ENCODE data around the gene VRK1.

Gene VRK1

GRCh38 chr14:96888593-96888992, 91.4 kb downstream of the VRK1 start:
- no peak for DNase-seq

GRCh38 chr14:96889091-96889490, 91.9 kb downstream of the VRK1 start:
- DNase-seq, result no peak

GRCh38 chr14:96893966-96894622, 96.9 kb downstream of the VRK1 start:
- no peak for DNase-seq

GRCh38 chr14:96894966-96895365, 97.8 kb downstream of the VRK1 start:
- DNase-seq, result no peak

GRCh38 chr14:96895658-96896271, 98.6 kb downstream of the VRK1 start:
- DNase-seq, result no peak

- no peak for DNase-seq
Measured at GRCh38 chr14:96897184-96897583, 100.0 kb downstream of the VRK1 start.

- DNase-seq, result no peak
Measured at GRCh38 chr14:96901227-96901626, 104.0 kb downstream of the VRK1 start.

- DNase-seq, result no peak
Measured at GRCh38 chr14:96902004-96902403, 104.8 kb downstream of the VRK1 start.

GRCh38 chr14:96903444-96904023, 106.4 kb downstream of the VRK1 start:
- no peak for DNase-seq

- DNase-seq, result no peak
Measured at GRCh38 chr14:96904201-96904600, 107.0 kb downstream of the VRK1 start.

- DNase-seq, result no peak
Measured at GRCh38 chr14:96905065-96905464, 107.9 kb downstream of the VRK1 start.

GRCh38 chr14:96905825-96906224, 108.6 kb downstream of the VRK1 start:
- DNase-seq, result peak; percentile 94

GRCh38 chr14:96906434-96906833, 109.3 kb downstream of the VRK1 start:
- no peak for DNase-seq

GRCh38 chr14:96909841-96910364, 112.7 kb downstream of the VRK1 start:
- no peak for DNase-seq

GRCh38 chr14:96911499-96912149, 114.4 kb downstream of the VRK1 start:
- DNase-seq, result no peak

- DNase-seq, result no peak
Measured at GRCh38 chr14:96914571-96915128, 117.5 kb downstream of the VRK1 start.

GRCh38 chr14:96915478-96915877, 118.3 kb downstream of the VRK1 start:
- no peak for DNase-seq

- no peak for DNase-seq
Measured at GRCh38 chr14:96916751-96917150, 119.6 kb downstream of the VRK1 start.

GRCh38 chr14:96917442-96917963, 120.3 kb downstream of the VRK1 start:
- no peak for DNase-seq

GRCh38 chr14:96920023-96920422, 122.8 kb downstream of the VRK1 start:
- DNase-seq, result no peak

GRCh38 chr14:96920820-96921219, 123.6 kb downstream of the VRK1 start:
- DNase-seq, result no peak

- no peak for DNase-seq
Measured at GRCh38 chr14:96922986-96923385, 125.8 kb downstream of the VRK1 start.

- no peak for DNase-seq
Measured at GRCh38 chr14:96925422-96925821, 128.2 kb downstream of the VRK1 start.

Measured in NCI-H1436 treated with DMSO at 0.1 percent for 48 hours (cell line).